Vagina (tissue), 2 donors: ENCODE measurements around the gene PIK3R5. TPM values are rescaled to one million over a fixed set of nuclear protein-coding genes. Genes with fewer than 3 reads are reported as not detected.

Experiments used
- DNase-seq, 2 donors: peaks; one replicate each; pipeline ENCODE4 v3.0.0-alpha.2; 2017; ENCODE audit errors: extremely low spot score in 2 of 2
- H3K27ac ChIP-seq: fragments of 200-600 bp; sonication (generic); one replicate; pipeline ENCODE4 v1.5.1; 2019
- H3K27me3 ChIP-seq: fragments of 200-600 bp; sonication (generic); one replicate; pipeline ENCODE4 v1.5.1; 2019
- H3K36me3 ChIP-seq, 2 donors: fragments of 200-600 bp; sonication (generic); one replicate each; pipeline ENCODE4 v1.5.1; 2017 to 2019
- H3K4me1 ChIP-seq: fragments of 200-600 bp; sonication (generic); one replicate; pipeline ENCODE4 v1.5.1; 2019
- H3K4me3 ChIP-seq, 2 donors: fragments of 200-600 bp; sonication (generic); 1 replicate in 1 of 2; 2 replicates in 1 of 2; pipeline ENCODE4 v1.5.1; 2016 to 2019
- H3K9me3 ChIP-seq: fragments of 200-600 bp; sonication (generic); one replicate; pipeline ENCODE4 v1.5.1; 2019
- CTCF ChIP-seq, 3 experiments: fragments of 450-650 bp in 2 of 3; fragments of 200-600 bp in 1 of 3; sonication (generic) in 1 of 3; IDR thresholded peaks; one replicate each; pipeline ENCODE4 v1.5.1; 2017 to 2019; ENCODE audit warnings: antibody characterized with exemption in 3 of 3, mild to moderate bottlenecking in 2 of 3, moderate library complexity in 2 of 3
- POLR2A ChIP-seq, 2 donors: fragments of 450-650 bp; IDR thresholded peaks; one replicate each; pipeline ENCODE4 v1.6.1; 2017; ENCODE audit warnings: antibody characterized with exemption in 2 of 2, mild to moderate bottlenecking in 2 of 2, moderate library complexity in 2 of 2
- POLR2AphosphoS5 ChIP-seq, 2 donors: sonication (generic); formaldehyde crosslinking; IDR thresholded peaks; one replicate each; pipeline ENCODE4 v1.9.0; 2017; ENCODE audit warnings: antibody characterized with exemption in 2 of 2, mild to moderate bottlenecking in 2 of 2, low read depth in 1 of 2; ENCODE audit not compliant: insufficient read depth in 1 of 2
- intact Hi-C: fragments of 100-400 bp; cut with DNase I; formaldehyde crosslinking; loops from one replicate; pipeline ENCODE4 v1.15.1; 2023
- total RNA-seq: library from RNA; depleted of rRNA; stranded (reverse); fragments of >200 nt; gene quantifications from one replicate; pipeline ENCODE4 v1.2.3, GENCODE V29; 2016

Gene PIK3R5
- total RNA-seq, 1 donor from 2014 or later: 10.6 TPM

GRCh38 chr17:8925141-8925540, 40.4 kb downstream of the PIK3R5 start:
- Histone ChIP-seq H3K27me3 (no peaks in the 10 kb centered on the region), H3K27ac (no peak overlapping the region), H3K4me3 (no peak overlapping the region), H3K4me1 (no peaks in the 10 kb centered on the region), H3K36me3 (no peaks in the 10 kb centered on the region), H3K9me3 (peaks cover 6% of the 10 kb centered on the region)
- TF ChIP-seq POLR2A (IDR thresholded peaks at IDR 0.05) (no peak), POLR2AphosphoS5 (IDR thresholded peaks at IDR 0.05; ENCODE audit: insufficient read depth in 1 of 2, low read depth in 1 of 2) (no peak), CTCF (IDR thresholded peaks at IDR 0.05) (no peak)
- DNase-seq: no peak
- intact Hi-C loops: no loop called here

GRCh38 chr17:8924595-8924994, 40.9 kb downstream of the PIK3R5 start:
- Histone ChIP-seq H3K9me3 (peaks cover 6% of the 10 kb centered on the region), H3K27ac (no peak overlapping the region), H3K36me3 (no peaks in the 10 kb centered on the region), H3K4me3 (no peak overlapping the region), H3K27me3 (no peaks in the 10 kb centered on the region), H3K4me1 (no peaks in the 10 kb centered on the region)
- intact Hi-C loops: no loop called here
- no peak for TF ChIP-seq CTCF (IDR thresholded peaks at IDR 0.05)
- TF ChIP-seq POLR2A (IDR thresholded peaks at IDR 0.05): no peak
- no peak for TF ChIP-seq POLR2AphosphoS5 (IDR thresholded peaks at IDR 0.05; ENCODE audit: insufficient read depth in 1 of 2, low read depth in 1 of 2)
- no peak for DNase-seq

GRCh38 chr17:8923762-8924161, 41.7 kb downstream of the PIK3R5 start:
- Histone ChIP-seq H3K27ac (no peak overlapping the region), H3K36me3 (no peaks in the 10 kb centered on the region), H3K4me1 (no peaks in the 10 kb centered on the region), H3K9me3 (peaks cover 6% of the 10 kb centered on the region), H3K4me3 (no peak overlapping the region), H3K27me3 (no peaks in the 10 kb centered on the region)
- no peak for DNase-seq
- intact Hi-C loops: no loop called here
- TF ChIP-seq CTCF (IDR thresholded peaks at IDR 0.05) (no peak), POLR2AphosphoS5 (IDR thresholded peaks at IDR 0.05; ENCODE audit: insufficient read depth in 1 of 2, low read depth in 1 of 2) (no peak), POLR2A (IDR thresholded peaks at IDR 0.05) (no peak)

GRCh38 chr17:8922928-8923327, 42.6 kb downstream of the PIK3R5 start:
- Histone ChIP-seq H3K9me3 (peaks cover 6% of the 10 kb centered on the region), H3K27ac (no peak overlapping the region), H3K4me3 (no peak overlapping the region), H3K4me1 (no peaks in the 10 kb centered on the region), H3K36me3 (no peaks in the 10 kb centered on the region), H3K27me3 (no peaks in the 10 kb centered on the region)
- intact Hi-C loops: no loop called here
- TF ChIP-seq CTCF (IDR thresholded peaks at IDR 0.05) (no peak), POLR2A (IDR thresholded peaks at IDR 0.05) (no peak), POLR2AphosphoS5 (IDR thresholded peaks at IDR 0.05; ENCODE audit: insufficient read depth in 1 of 2, low read depth in 1 of 2) (no peak)
- no peak for DNase-seq

GRCh38 chr17:8922451-8922850, 43.1 kb downstream of the PIK3R5 start:
- H3K4me1 ChIP-seq: no peaks in the 10 kb centered on the region
- no peak overlapping the region for H3K27ac ChIP-seq
- TF ChIP-seq POLR2AphosphoS5 (IDR thresholded peaks at IDR 0.05; ENCODE audit: insufficient read depth in 1 of 2, low read depth in 1 of 2): no peak
- no peak for DNase-seq
- no peak overlapping the region for H3K4me3 ChIP-seq
- intact Hi-C loops: no loop called here
- H3K36me3 ChIP-seq: no peaks in the 10 kb centered on the region
- peaks cover 5% of the 10 kb centered on the region for H3K9me3 ChIP-seq
- H3K27me3 ChIP-seq: no peaks in the 10 kb centered on the region

- TF ChIP-seq POLR2AphosphoS5 (IDR thresholded peaks at IDR 0.05; ENCODE audit: insufficient read depth in 1 of 2, low read depth in 1 of 2): no peak
- no peak for TF ChIP-seq POLR2A (IDR thresholded peaks at IDR 0.05)
- TF ChIP-seq CTCF (IDR thresholded peaks at IDR 0.05): no peak
- intact Hi-C loops: no loop called here
- Histone ChIP-seq H3K4me3 (no peak overlapping the region), H3K4me1 (no peaks in the 10 kb centered on the region), H3K36me3 (no peaks in the 10 kb centered on the region), H3K9me3 (no peaks in the 10 kb centered on the region), H3K27ac (no peak overlapping the region), H3K27me3 (no peaks in the 10 kb centered on the region)
- no peak for DNase-seq
These were observed 44.4 kb downstream of the PIK3R5 start for GRCh38 chr17:8921147-8921546.
